ENCODE data around the gene THADA.

Gene THADA

GRCh38 chr2:43217228-43218154, 378.3 kb downstream of the THADA start:
- DNase-seq, result peak; percentile 55

GRCh38 chr2:43216629-43217028, 379.2 kb downstream of the THADA start:
- no peak for DNase-seq

- no peak for DNase-seq
These were observed 380.1 kb downstream of the THADA start for GRCh38 chr2:43215673-43216255.

- DNase-seq, result no peak
These were observed 381.6 kb downstream of the THADA start for GRCh38 chr2:43214253-43214652.

GRCh38 chr2:43212931-43213330, 382.9 kb downstream of the THADA start:
- no peak for DNase-seq

- DNase-seq, result no peak
These were observed 383.5 kb downstream of the THADA start for GRCh38 chr2:43212216-43212835.

- peak; percentile 80 for DNase-seq
These were observed 385.2 kb downstream of the THADA start for GRCh38 chr2:43210467-43211303.

- no peak for DNase-seq
These were observed 385.7 kb downstream of the THADA start for GRCh38 chr2:43210125-43210466.

- DNase-seq, result no peak
These were observed 386.6 kb downstream of the THADA start for GRCh38 chr2:43209204-43209717.

- DNase-seq, result no peak
These were observed 388.1 kb downstream of the THADA start for GRCh38 chr2:43207553-43208300.

GRCh38 chr2:43206602-43207001, 389.2 kb downstream of the THADA start:
- DNase-seq, result no peak

- no peak for DNase-seq
These were observed 392.5 kb downstream of the THADA start for GRCh38 chr2:43203373-43203772.

GRCh38 chr2:43202289-43202688, 393.5 kb downstream of the THADA start:
- DNase-seq, result no peak

GRCh38 chr2:43201497-43201896, 394.3 kb downstream of the THADA start:
- no peak for DNase-seq

GRCh38 chr2:43201016-43201415, 394.8 kb downstream of the THADA start:
- DNase-seq, result no peak

GRCh38 chr2:43199492-43200488, 396.0 kb downstream of the THADA start:
- no peak for DNase-seq

- DNase-seq, result no peak
These were observed 397.6 kb downstream of the THADA start for GRCh38 chr2:43198263-43198662.

GRCh38 chr2:43197588-43197896, 398.3 kb downstream of the THADA start:
- DNase-seq, result no peak

- no peak for DNase-seq
These were observed 398.9 kb downstream of the THADA start for GRCh38 chr2:43196768-43197587.

All from left hindlimb (tissue), 1 donor.